Measurements from ENCODE around the gene IL31RA.

DNA sequence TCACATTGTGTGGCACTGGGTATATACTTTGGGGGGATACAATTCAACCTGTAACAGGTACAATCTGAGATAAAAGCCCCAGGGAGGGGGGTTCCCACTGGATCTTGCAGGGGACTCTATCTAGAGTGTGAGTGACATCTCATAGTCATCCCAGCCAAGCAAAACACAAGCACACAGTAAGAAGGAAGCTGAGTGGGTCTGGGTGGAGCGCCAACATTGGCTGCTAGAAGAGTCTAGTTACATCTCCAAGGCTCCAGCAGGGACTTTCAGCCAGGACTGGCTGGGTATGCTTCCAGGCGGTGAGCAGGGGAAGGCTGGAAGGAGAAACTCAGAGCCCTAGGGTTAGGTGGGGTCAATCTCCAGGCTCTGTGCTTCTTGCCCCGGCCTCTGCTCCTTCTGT, 53.0 kb downstream of the IL31RA start:
- TF ChIP-seq, protein P1, sequence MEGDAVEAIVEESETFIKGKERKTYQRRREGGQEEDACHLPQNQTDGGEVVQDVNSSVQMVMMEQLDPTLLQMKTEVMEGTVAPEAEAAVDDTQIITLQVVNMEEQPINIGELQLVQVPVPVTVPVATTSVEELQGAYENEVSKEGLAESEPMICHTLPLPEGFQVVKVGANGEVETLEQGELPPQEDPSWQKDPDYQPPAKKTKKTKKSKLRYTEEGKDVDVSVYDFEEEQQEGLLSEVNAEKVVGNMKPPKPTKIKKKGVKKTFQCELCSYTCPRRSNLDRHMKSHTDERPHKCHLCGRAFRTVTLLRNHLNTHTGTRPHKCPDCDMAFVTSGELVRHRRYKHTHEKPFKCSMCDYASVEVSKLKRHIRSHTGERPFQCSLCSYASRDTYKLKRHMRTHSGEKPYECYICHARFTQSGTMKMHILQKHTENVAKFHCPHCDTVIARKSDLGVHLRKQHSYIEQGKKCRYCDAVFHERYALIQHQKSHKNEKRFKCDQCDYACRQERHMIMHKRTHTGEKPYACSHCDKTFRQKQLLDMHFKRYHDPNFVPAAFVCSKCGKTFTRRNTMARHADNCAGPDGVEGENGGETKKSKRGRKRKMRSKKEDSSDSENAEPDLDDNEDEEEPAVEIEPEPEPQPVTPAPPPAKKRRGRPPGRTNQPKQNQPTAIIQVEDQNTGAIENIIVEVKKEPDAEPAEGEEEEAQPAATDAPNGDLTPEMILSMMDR (IDR thresholded peaks at IDR 0.05; ENCODE audit: low read depth, low read length) = no peak
- no peak for TF ChIP-seq POLR2A (IDR thresholded peaks at IDR 0.05; ENCODE audit: extremely low read depth, insufficient read length)
- TF ChIP-seq, protein P2, sequence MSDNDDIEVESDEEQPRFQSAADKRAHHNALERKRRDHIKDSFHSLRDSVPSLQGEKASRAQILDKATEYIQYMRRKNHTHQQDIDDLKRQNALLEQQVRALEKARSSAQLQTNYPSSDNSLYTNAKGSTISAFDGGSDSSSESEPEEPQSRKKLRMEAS (IDR thresholded peaks at IDR 0.05; ENCODE audit: low read depth, low read length) = no peak
